ENCODE data around the gene COX5B. TPM values are rescaled to one million over a fixed set of nuclear protein-coding genes. Genes with fewer than 3 reads are reported as not detected.
"Not testable (repeated sequence)": the region's sequence is repeated elsewhere in the genome, so short reads cannot be mapped to it uniquely, and the experiment has no call there.

Gene COX5B
- polyA plus RNA-seq = 1,000 to 10,000 TPM in 1 of 4 donors, 100 to 1,000 TPM in 3; 213 to 1,324 (median 783) TPM
- long read RNA-seq, donor 1 = 0 reads
- long read RNA-seq, donor 2, transcript COX5B-201 (4 exons, 712 nt) = major isoform, 124 of 142 reads
- long read RNA-seq, donor 2, partial matches to known transcripts = 18 of 142 reads
- long read RNA-seq, donor 2, other reads (novel, unspliced or antisense) = 0 of 142 reads
- long read RNA-seq, donor 3, transcript COX5B-201 (4 exons, 712 nt) = major isoform, 178 of 208 reads
- long read RNA-seq, donor 3, partial matches to known transcripts = 28 of 208 reads
- long read RNA-seq, donor 3, other reads (novel, unspliced or antisense) = 0 of 208 reads
- long read RNA-seq, donor 4, transcript COX5B-201 (4 exons, 712 nt) = major isoform, 7 of 7 reads
- long read RNA-seq, donor 4, partial matches to known transcripts = 0 of 7 reads
- long read RNA-seq, donor 4, other reads (novel, unspliced or antisense) = 0 of 7 reads
- long read RNA-seq, donor 5, transcript COX5B-201 (4 exons, 712 nt) = major isoform, 63 of 89 reads
- long read RNA-seq, donor 5, partial matches to known transcripts = 26 of 89 reads
- long read RNA-seq, donor 5, other reads (novel, unspliced or antisense) = 0 of 89 reads
- long read RNA-seq, donor 6, transcript COX5B-201 (4 exons, 712 nt) = major isoform, 218 of 237 reads
- long read RNA-seq, donor 6, partial matches to known transcripts = 19 of 237 reads
- long read RNA-seq, donor 6, other reads (novel, unspliced or antisense) = 0 of 237 reads
- long read RNA-seq, donor 7 = 0 reads
- long read RNA-seq, donor 8, transcript COX5B-201 (4 exons, 712 nt) = major isoform, 24 of 24 reads
- long read RNA-seq, donor 8, partial matches to known transcripts = 0 of 24 reads
- long read RNA-seq, donor 8, other reads (novel, unspliced or antisense) = 0 of 24 reads
- long read RNA-seq, donor 9, transcript COX5B-201 (4 exons, 712 nt) = major isoform, 55 of 60 reads
- long read RNA-seq, donor 9, partial matches to known transcripts = 5 of 60 reads
- long read RNA-seq, donor 9, other reads (novel, unspliced or antisense) = 0 of 60 reads
- long read RNA-seq, donor 10, transcript COX5B-201 (4 exons, 712 nt) = major isoform, 316 of 337 reads
- long read RNA-seq, donor 10, partial matches to known transcripts = 20 of 337 reads
- long read RNA-seq, donor 10, other reads (novel, unspliced or antisense) = 0 of 337 reads

GRCh38 chr2:97645695-97646629 lies at the start of gene COX5B:
Gene COX5B (plus strand): TSS chr2:97646062. CDS start chr2:97646087, 25 bp downstream.
- peak; percentile 99 for DNase-seq
- Histone ChIP-seq H3K4me3 (ENCODE audit: low read depth in 1 of 3, low read length in 3 of 3) (peak within 1 kb of the TSS; percentile 73 to 99 (median 80)), H3K36me3 (ENCODE audit: control insufficient read depth in 3 of 3, insufficient read depth in 2 of 3, low read depth in 1 of 3, low read length in 3 of 3) (peaks cover 8 to 14% (median 14%) of the 10 kb centered on the region in 3 donors), H3K27me3 (ENCODE audit: control insufficient read depth in 3 of 3, insufficient read depth in 3 of 3, low read length in 3 of 3) (no peaks in the 10 kb centered on the region), H3K4me1 (ENCODE audit: control insufficient read depth in 3 of 3, insufficient read depth in 2 of 3, low read depth in 1 of 3, low read length in 2 of 3) (peaks cover 3 to 10% (median 8%) of the 10 kb centered on the region in 3 donors), H3K27ac (ENCODE audit: low read depth in 1 of 3, low read length in 2 of 3) (peak within 1 kb of the TSS; percentile 85 to 98 (median 95)), H3K9me3 (ENCODE audit: control insufficient read depth in 2 of 2, insufficient read depth in 1 of 2, low read depth in 1 of 2, low read length in 1 of 2) (no peaks in the 10 kb centered on the region)
- no peak for FAIRE-seq
- WGBS, 3 donors = 0 to 1% (median 0%) methylated on average over 61 to 63 of the region's 63 CpGs

- H3K9me3 ChIP-seq (ENCODE audit: control insufficient read depth in 2 of 2, insufficient read depth in 1 of 2, low read depth in 1 of 2, low read length in 1 of 2); H3K27me3 ChIP-seq (ENCODE audit: control insufficient read depth in 3 of 3, insufficient read depth in 3 of 3, low read length in 3 of 3); DNase-seq; H3K4me3 ChIP-seq (ENCODE audit: low read depth in 1 of 3, low read length in 3 of 3); H3K27ac ChIP-seq (ENCODE audit: low read depth in 1 of 3, low read length in 2 of 3); H3K36me3 ChIP-seq (ENCODE audit: control insufficient read depth in 3 of 3, insufficient read depth in 2 of 3, low read depth in 1 of 3, low read length in 3 of 3); H3K4me1 ChIP-seq (ENCODE audit: control insufficient read depth in 3 of 3, insufficient read depth in 2 of 3, low read depth in 1 of 3, low read length in 2 of 3); FAIRE-seq: not testable (repeated sequence)
- 88 to 92% (median 91%) methylated on average over 3 to 4 of the region's 4 CpGs for WGBS, 3 donors
Observed at GRCh38 chr2:97596180-97596579, 49.7 kb upstream of the COX5B start.

GRCh38 chr2:97601537-97601936 lies 44.3 kb upstream of the COX5B start:
- DNase-seq; H3K9me3 ChIP-seq (ENCODE audit: control insufficient read depth in 2 of 2, insufficient read depth in 1 of 2, low read depth in 1 of 2, low read length in 1 of 2); H3K4me1 ChIP-seq (ENCODE audit: control insufficient read depth in 3 of 3, insufficient read depth in 2 of 3, low read depth in 1 of 3, low read length in 2 of 3); H3K4me3 ChIP-seq (ENCODE audit: low read depth in 1 of 3, low read length in 3 of 3); H3K27me3 ChIP-seq (ENCODE audit: control insufficient read depth in 3 of 3, insufficient read depth in 3 of 3, low read length in 3 of 3); H3K36me3 ChIP-seq (ENCODE audit: control insufficient read depth in 3 of 3, insufficient read depth in 2 of 3, low read depth in 1 of 3, low read length in 3 of 3); H3K27ac ChIP-seq (ENCODE audit: low read depth in 1 of 3, low read length in 2 of 3); FAIRE-seq: not testable (repeated sequence)
- WGBS, 3 donors = 60 to 73% (median 69%) methylated on average over 4 to 9 of the region's 10 CpGs

GRCh38 chr2:97605109-97605508 lies 40.8 kb upstream of the COX5B start:
- not testable (repeated sequence) for DNase-seq; H3K9me3 ChIP-seq (ENCODE audit: control insufficient read depth in 2 of 2, insufficient read depth in 1 of 2, low read depth in 1 of 2, low read length in 1 of 2); H3K27ac ChIP-seq (ENCODE audit: low read depth in 1 of 3, low read length in 2 of 3); H3K27me3 ChIP-seq (ENCODE audit: control insufficient read depth in 3 of 3, insufficient read depth in 3 of 3, low read length in 3 of 3); H3K36me3 ChIP-seq (ENCODE audit: control insufficient read depth in 3 of 3, insufficient read depth in 2 of 3, low read depth in 1 of 3, low read length in 3 of 3); FAIRE-seq; H3K4me3 ChIP-seq (ENCODE audit: low read depth in 1 of 3, low read length in 3 of 3); H3K4me1 ChIP-seq (ENCODE audit: control insufficient read depth in 3 of 3, insufficient read depth in 2 of 3, low read depth in 1 of 3, low read length in 2 of 3)
- 50 to 75% (median 71%) methylated on average over 3 to 5 of the region's 8 CpGs for whole genome bisulfite sequencing, 3 donors

- 20 to 86% (median 69%) methylated on average over 1 to 4 of the region's 12 CpGs for WGBS, 3 donors
- H3K36me3 ChIP-seq (ENCODE audit: control insufficient read depth in 3 of 3, insufficient read depth in 2 of 3, low read depth in 1 of 3, low read length in 3 of 3); H3K4me3 ChIP-seq (ENCODE audit: low read depth in 1 of 3, low read length in 3 of 3); DNase-seq; H3K27ac ChIP-seq (ENCODE audit: low read depth in 1 of 3, low read length in 2 of 3); H3K4me1 ChIP-seq (ENCODE audit: control insufficient read depth in 3 of 3, insufficient read depth in 2 of 3, low read depth in 1 of 3, low read length in 2 of 3); FAIRE-seq; H3K27me3 ChIP-seq (ENCODE audit: control insufficient read depth in 3 of 3, insufficient read depth in 3 of 3, low read length in 3 of 3); H3K9me3 ChIP-seq (ENCODE audit: control insufficient read depth in 2 of 2, insufficient read depth in 1 of 2, low read depth in 1 of 2, low read length in 1 of 2): not testable (repeated sequence)
Observed at GRCh38 chr2:97605524-97606339, 40.1 kb upstream of the COX5B start.

- not testable (repeated sequence) for H3K36me3 ChIP-seq (ENCODE audit: control insufficient read depth in 3 of 3, insufficient read depth in 2 of 3, low read depth in 1 of 3, low read length in 3 of 3); H3K4me1 ChIP-seq (ENCODE audit: control insufficient read depth in 3 of 3, insufficient read depth in 2 of 3, low read depth in 1 of 3, low read length in 2 of 3); H3K9me3 ChIP-seq (ENCODE audit: control insufficient read depth in 2 of 2, insufficient read depth in 1 of 2, low read depth in 1 of 2, low read length in 1 of 2); H3K4me3 ChIP-seq (ENCODE audit: low read depth in 1 of 3, low read length in 3 of 3); H3K27ac ChIP-seq (ENCODE audit: low read depth in 1 of 3, low read length in 2 of 3); DNase-seq; FAIRE-seq; H3K27me3 ChIP-seq (ENCODE audit: control insufficient read depth in 3 of 3, insufficient read depth in 3 of 3, low read length in 3 of 3)
- 87 to 92% (median 91%) methylated on average over 3 to 4 of the region's 4 CpGs for WGBS, 3 donors
Observed at GRCh38 chr2:97608745-97609144, 37.1 kb upstream of the COX5B start.

- not testable (repeated sequence) for H3K27ac ChIP-seq (ENCODE audit: low read depth in 1 of 3, low read length in 2 of 3); FAIRE-seq; H3K4me1 ChIP-seq (ENCODE audit: control insufficient read depth in 3 of 3, insufficient read depth in 2 of 3, low read depth in 1 of 3, low read length in 2 of 3); H3K4me3 ChIP-seq (ENCODE audit: low read depth in 1 of 3, low read length in 3 of 3); H3K36me3 ChIP-seq (ENCODE audit: control insufficient read depth in 3 of 3, insufficient read depth in 2 of 3, low read depth in 1 of 3, low read length in 3 of 3); DNase-seq; H3K9me3 ChIP-seq (ENCODE audit: control insufficient read depth in 2 of 2, insufficient read depth in 1 of 2, low read depth in 1 of 2, low read length in 1 of 2); H3K27me3 ChIP-seq (ENCODE audit: control insufficient read depth in 3 of 3, insufficient read depth in 3 of 3, low read length in 3 of 3)
- 40 to 68% methylated on average over 1 to 2 of the region's 7 CpGs; no CpG with 5 or more reads in 1 of the 3 donors for WGBS, 3 donors
Observed at GRCh38 chr2:97611895-97612294, 34.0 kb upstream of the COX5B start.
